H1 (cell line): ENCODE data around the gene LYPD6. TPM values are rescaled to one million over a fixed set of nuclear protein-coding genes. Genes with fewer than 3 reads are reported as not detected.

ENCODE experiments used
- CTCF ChIA-PET: fragments of 300-600 bp; sonication (Branson Sonifier 250); formaldehyde crosslinking; loops from one replicate; lab custom pipeline; 2021; ENCODE audit not compliant: partially characterized antibody; lab: Charles Lee
- POLR2A ChIA-PET: fragments of 300-600 bp; sonication (Branson Sonifier 250); formaldehyde crosslinking; loops from one replicate; lab custom pipeline; 2021; ENCODE audit warnings: inconsistent platforms; ENCODE audit not compliant: partially characterized antibody; lab: Charles Lee
- DNase-seq, 2 experiments: peaks; one replicate each; pipeline versions ENCODE4 v3.0.0 to v3.0.0-alpha.2; 2010 to 2022; ENCODE audit warnings: low spot score in 2 of 2, low read depth in 1 of 2, mixed read lengths in 1 of 2
- FAIRE-seq: peaks from 2 replicates; lab custom pipeline; 2011; peaks lifted over from hg19 to GRCh38; lab: Jason Lieb, UNC
- H2AFZ ChIP-seq: 2 replicates; pipeline ENCODE4 v1.8.1; 2012; ENCODE audit warnings: low read length, inconsistent platforms
- H2AK5ac ChIP-seq: 2 replicates; pipeline ENCODE4 v1.6.1; 2013; ENCODE audit warnings: low read depth, low read length
- H2BK120ac ChIP-seq: replicated peaks from 2 replicates; pipeline ENCODE3; 2013; ENCODE audit warnings: low read depth, low read length, inconsistent platforms
- H2BK12ac ChIP-seq: 2 replicates; pipeline ENCODE4 v1.6.1; 2013; ENCODE audit warnings: low read depth, low read length
- H2BK15ac ChIP-seq: 2 replicates; pipeline ENCODE4 v1.6.1; 2013; ENCODE audit warnings: low read length
- H2BK20ac ChIP-seq: 2 replicates; pipeline ENCODE4 v1.6.1; 2013; ENCODE audit warnings: low read length
- H2BK5ac ChIP-seq: 2 replicates; pipeline ENCODE4 v1.6.1; 2013; ENCODE audit warnings: low read depth, low read length
- H3K14ac ChIP-seq: 2 replicates; pipeline ENCODE4 v1.6.1; 2013; ENCODE audit warnings: inconsistent platforms; ENCODE audit not compliant: insufficient read length
- H3K18ac ChIP-seq: 2 replicates; pipeline ENCODE4 v1.6.1; 2013; ENCODE audit warnings: low read length; ENCODE audit errors: extremely low read depth
- H3K23ac ChIP-seq: 2 replicates; pipeline ENCODE4 v1.6.1; 2013; ENCODE audit warnings: inconsistent platforms; ENCODE audit not compliant: insufficient read length
- H3K23me2 ChIP-seq: 2 replicates; pipeline ENCODE4 v1.6.1; 2013; ENCODE audit warnings: low read depth, low read length
- H3K27ac ChIP-seq: 2 replicates; pipeline ENCODE4 v1.6.1; 2011; ENCODE audit warnings: low read depth, low read length, inconsistent platforms
- H3K27me3 ChIP-seq, 4 experiments: replicated peaks in 1 of 4; 1 replicate in 1 of 4; 2 replicates in 3 of 4; pipeline versions ENCODE4 v1.6.1 to v1.8.1; 2011 to 2013; ENCODE audit warnings: low read length in 3 of 4, mild to moderate bottlenecking in 3 of 4, inconsistent platforms in 2 of 4, mixed read lengths in 2 of 4, moderate library complexity in 1 of 4; ENCODE audit not compliant: control insufficient read depth in 3 of 4, insufficient read depth in 3 of 4; ENCODE audit errors: extremely low read depth in 1 of 4
- H3K36me3 ChIP-seq, 4 experiments: 2 replicates each; pipeline versions ENCODE4 v1.6.1 to v1.8.1; 2011 to 2013; ENCODE audit warnings: mild to moderate bottlenecking in 4 of 4, low read length in 3 of 4, moderate library complexity in 2 of 4, control low read depth in 1 of 4, inconsistent platforms in 1 of 4; ENCODE audit not compliant: insufficient read depth in 4 of 4, control insufficient read depth in 2 of 4
- H3K4ac ChIP-seq: replicated peaks from 2 replicates; pipeline ENCODE3; 2013; ENCODE audit warnings: low read length, low read depth, mixed read lengths, inconsistent platforms; ENCODE audit not compliant: insufficient read length
- H3K4me1 ChIP-seq, 4 experiments: replicated peaks in 1 of 4; 1 replicate in 1 of 4; 2 replicates in 3 of 4; pipeline versions ENCODE4 v1.6.1 to v1.8.1; 2011 to 2013; ENCODE audit warnings: low read length in 3 of 4, inconsistent platforms in 2 of 4, mixed read lengths in 1 of 4; ENCODE audit not compliant: insufficient read depth in 4 of 4, control insufficient read depth in 3 of 4
- H3K4me2 ChIP-seq, 2 experiments: 2 replicates each; pipeline versions ENCODE4 v1.6.1 to v1.8.1; 2011 to 2013; ENCODE audit warnings: low read depth in 2 of 2, low read length in 2 of 2, control low read depth in 1 of 2, inconsistent platforms in 1 of 2, mild to moderate bottlenecking in 1 of 2; ENCODE audit not compliant: insufficient read depth in 1 of 2
- H3K4me3 ChIP-seq, 4 experiments: fragments of 200-600, 300-600 bp in 1 of 4; sonication (generic), shearing (Covaris generic), sonication (Bioruptor Twin) in 1 of 4; 2 replicates each; pipeline versions ENCODE4 v1.5.1 to v1.8.1; 2011 to 2016; ENCODE audit warnings: low read length in 4 of 4, low read depth in 3 of 4, control low read depth in 2 of 4, inconsistent platforms in 2 of 4, mild to moderate bottlenecking in 2 of 4, mixed read lengths in 1 of 4, moderate library complexity in 1 of 4; ENCODE audit not compliant: insufficient read depth in 2 of 4; ENCODE audit errors: extremely low read depth in 1 of 4
- H3K56ac ChIP-seq: replicated peaks from 2 replicates; pipeline ENCODE3; 2013; ENCODE audit warnings: low read depth, mild to moderate bottlenecking, mixed read lengths, low read length, inconsistent platforms; ENCODE audit not compliant: insufficient read length
- H3K79me1 ChIP-seq: 2 replicates; pipeline ENCODE4 v1.6.1; 2013; ENCODE audit warnings: low read depth, low read length, control low read depth
- H3K79me2 ChIP-seq, 2 experiments: 2 replicates each; pipeline versions ENCODE4 v1.6.1 to v1.8.1; 2012 to 2013; ENCODE audit warnings: low read length in 2 of 2, mild to moderate bottlenecking in 2 of 2, inconsistent platforms in 1 of 2; ENCODE audit not compliant: insufficient read depth in 2 of 2, control insufficient read depth in 1 of 2
- H3K9ac ChIP-seq, 4 experiments: replicated peaks in 1 of 4; 1 replicate in 1 of 4; 2 replicates in 3 of 4; pipeline versions ENCODE4 v1.6.1 to v1.8.1; 2011 to 2013; ENCODE audit warnings: low read depth in 3 of 4, low read length in 3 of 4, control low read depth in 2 of 4, mild to moderate bottlenecking in 2 of 4, moderate library complexity in 2 of 4, inconsistent platforms in 1 of 4; ENCODE audit errors: extremely low read depth in 1 of 4
- H3K9me3 ChIP-seq, 2 experiments: 2 replicates each; pipeline versions ENCODE4 v1.6.1 to v1.8.1; 2012 to 2013; ENCODE audit warnings: mild to moderate bottlenecking in 2 of 2, moderate library complexity in 2 of 2, control low read depth in 1 of 2, inconsistent platforms in 1 of 2, low read depth in 1 of 2, low read length in 1 of 2, mixed read lengths in 1 of 2; ENCODE audit not compliant: insufficient read depth in 2 of 2
- H4K20me1 ChIP-seq, 2 experiments: replicated peaks in 1 of 2; 2 replicates each; pipeline versions ENCODE3 to v1.8.1; 2011 to 2013; ENCODE audit warnings: inconsistent platforms in 2 of 2, low read length in 2 of 2, mild to moderate bottlenecking in 1 of 2; ENCODE audit not compliant: insufficient read depth in 2 of 2, control insufficient read depth in 1 of 2
- H4K5ac ChIP-seq: 2 replicates; pipeline ENCODE4 v1.6.1; 2013; ENCODE audit warnings: low read length, low read depth, mixed read lengths, inconsistent platforms; ENCODE audit not compliant: insufficient read length
- H4K8ac ChIP-seq: 2 replicates; pipeline ENCODE4 v1.8.0; 2013; ENCODE audit warnings: mild to moderate bottlenecking, moderate library complexity, low read length, inconsistent platforms; ENCODE audit not compliant: insufficient read depth; ENCODE audit errors: extremely low read depth
- H4K91ac ChIP-seq: replicated peaks from 2 replicates; pipeline ENCODE3; 2013; ENCODE audit warnings: low read length, mixed read lengths, inconsistent platforms; ENCODE audit not compliant: insufficient read length
- E2F6 ChIP-seq: IDR thresholded peaks from 2 replicates; pipeline ENCODE4 v1.6.1; 2012; ENCODE audit warnings: inconsistent platforms
- FOSL1 ChIP-seq: IDR thresholded peaks from 2 replicates; pipeline ENCODE4 v1.6.1; 2011; ENCODE audit warnings: mild to moderate bottlenecking, low read depth, low read length, moderate library complexity; ENCODE audit not compliant: insufficient read depth
- NRF1 ChIP-seq: IDR thresholded peaks from 2 replicates; pipeline ENCODE4 v1.6.1; 2011; ENCODE audit warnings: mild to moderate bottlenecking, low read depth, low read length, improper control_type of control experiment
- RFX5 ChIP-seq: IDR thresholded peaks from 2 replicates; pipeline ENCODE4 v1.6.1; 2011; ENCODE audit warnings: low read depth, low read length, improper control_type of control experiment, borderline replicate concordance
- SIRT6 ChIP-seq: IDR thresholded peaks from one replicate; pipeline ENCODE4 v1.7.1; 2012; ENCODE audit warnings: low read length, inconsistent platforms
- TBP ChIP-seq: IDR thresholded peaks from 2 replicates; pipeline ENCODE4 v1.6.1; 2011; ENCODE audit warnings: low read depth, low read length, improper control_type of control experiment
- WGBS, 2 experiments: shearing (Covaris generic) in 1 of 2; methylation state at CpG; one replicate each; pipeline versions ENCODE4 v1.1.6 to v1.1.7; 2013 to 2015; ENCODE audit warnings: low lambda C conversion rate in 2 of 2, mixed read lengths in 2 of 2, inconsistent platforms in 1 of 2, low coverage in 1 of 2, missing lambda C conversion rate in 1 of 2; ENCODE audit not compliant: insufficient replicate concordance in 2 of 2, insufficient coverage in 1 of 2, insufficient read length in 1 of 2; ENCODE audit errors: extremely low coverage in 1 of 2, missing lambda C conversion rate in 1 of 2; 5-methylcytosine and 5-hydroxymethylcytosine counted together
- polyA plus RNA-seq, 7 experiments: library from polyadenylated mRNA; depleted of rRNA in 3 of 7; stranded (reverse) in 5 of 7; unstranded in 2 of 7; fragments of >200 nt in 5 of 7; fragments of 200-250 nt in 2 of 7; gene quantifications; 1 replicate in 5 of 7; 2 replicates in 1 of 7; 4 replicates in 1 of 7; pipeline versions ENCODE4 v1.2.1 to v1.2.3, GENCODE V29; 2011 to 2013; ENCODE audit warnings: missing spikeins in 2 of 7, mixed read lengths in 2 of 7
- total RNA-seq: library from RNA; stranded (reverse); fragmentation: NEBNext Ultra II Directional; extraction: Animal tissue kit (Norgen Biotek cat#: 25700); gene quantifications from 2 replicates; pipeline ENCODE4 v1.2.1, GENCODE V29; 2021

LYPD6 gene
- total and polyA plus RNA-seq, 2 of the 8 experiments (the other 6 are each of a cell fraction or from before 2014, with no cell fraction given) = 5.6 to 8.9 TPM

- H2BK15ac ChIP-seq = no peak overlapping the region
- no peak overlapping the region for H3K27ac ChIP-seq
- H2BK120ac ChIP-seq = no peak overlapping the region
- CTCF ChIA-PET = interaction anchor here (0.7 to 1.5 kb wide), 5 partner anchors 9 to 422 kb away, joined by 3 to 5 read pairs (median 3); no protein-coding TSS in a partner anchor
- no peak overlapping the region for H3K14ac ChIP-seq
- no peak overlapping the region for H3K4me2 ChIP-seq
- H4K91ac ChIP-seq = no peak overlapping the region
- no peaks in the 10 kb centered on the region for H3K23me2 ChIP-seq
- H4K20me1 ChIP-seq = peaks cover 0 to 1% of the 10 kb centered on the region in 2 experiments
- H2AFZ ChIP-seq = no peak overlapping the region
- no peak overlapping the region for H4K8ac ChIP-seq
- no peak for FAIRE-seq
- no peak overlapping the region for H3K23ac ChIP-seq
- no peaks in the 10 kb centered on the region for H3K79me1 ChIP-seq
- no peak overlapping the region for H4K5ac ChIP-seq
- H3K36me3 ChIP-seq = no peaks in the 10 kb centered on the region
- no peak overlapping the region for H3K9ac ChIP-seq
- H3K18ac ChIP-seq = no peak overlapping the region
- no peak overlapping the region for H2BK20ac ChIP-seq
- no peak for TF ChIP-seq TBP
- no peak for TF ChIP-seq E2F6
- TF ChIP-seq FOSL1 = no peak
- TF ChIP-seq RFX5 = no peak
- no peak for TF ChIP-seq SIRT6
- no peak for TF ChIP-seq NRF1
- no peaks in the 10 kb centered on the region for H3K9me3 ChIP-seq
- H3K4me3 ChIP-seq = no peak overlapping the region
- H3K79me2 ChIP-seq = no peaks in the 10 kb centered on the region
- H2BK12ac ChIP-seq = no peak overlapping the region
- no peak overlapping the region for H2AK5ac ChIP-seq
- H3K4ac ChIP-seq = no peak overlapping the region
- no peaks in the 10 kb centered on the region for H3K27me3 ChIP-seq
- DNase-seq = no peak
- POLR2A ChIA-PET = no interaction called here
- H3K4me1 ChIP-seq = peaks cover 0 to 1% (median 0%) of the 10 kb centered on the region in 4 experiments; a peak in 1 of 7 replicates
- H3K56ac ChIP-seq = no peak overlapping the region
- WGBS, 2 experiments = 84% methylated on average over 3 of the region's 3 CpGs; no CpG with 5 or more reads in 1 of the 2 experiments
- H2BK5ac ChIP-seq = no peak overlapping the region
Measured at GRCh38 chr2:149438330-149438960, 108.1 kb downstream of the LYPD6 start.
